Upper lobe of left lung (tissue), 6 donors: ENCODE data around the gene DNAJC10. TPM values are rescaled to one million over a fixed set of nuclear protein-coding genes. Genes with fewer than 3 reads are reported as not detected.

ENCODE experiments used
- ATAC-seq, 2 donors: fragments of 200-7000 bp; cut with Tn5 transposase; one replicate each; pipeline ENCODE4 v1.9.1; 2022; ENCODE audit warnings: mild to moderate bottlenecking in 2 of 2, moderate library complexity in 2 of 2; ENCODE audit not compliant: low FRiP score in 2 of 2
- DNase-seq, 2 donors: peaks; one replicate each; pipeline ENCODE4 v3.0.0-alpha.2; 2019 to 2020
- H3K27ac ChIP-seq, 4 donors: fragments of 200-600 bp; sonication (generic); one replicate each; pipeline ENCODE4 v1.5.1; 2016 to 2019
- H3K27me3 ChIP-seq, 4 donors: fragments of 200-600 bp; sonication (generic); one replicate each; pipeline ENCODE4 v1.5.1; 2017 to 2019
- H3K36me3 ChIP-seq, 4 donors: fragments of 200-600 bp; sonication (generic); one replicate each; pipeline ENCODE4 v1.5.1; 2016 to 2019
- H3K4me1 ChIP-seq, 4 donors: fragments of 200-600 bp; sonication (generic); one replicate each; pipeline ENCODE4 v1.5.1; 2018 to 2019
- H3K4me3 ChIP-seq, 4 donors: fragments of 200-600 bp; sonication (generic); one replicate each; pipeline ENCODE4 v1.5.1; 2017 to 2019; ENCODE audit warnings: mild to moderate bottlenecking in 2 of 4, moderate library complexity in 1 of 4
- H3K9me3 ChIP-seq, 4 donors: fragments of 200-600 bp; sonication (generic); one replicate each; pipeline ENCODE4 v1.5.1; 2018 to 2019
- EP300 ChIP-seq, 4 donors: sonication (generic); formaldehyde crosslinking; IDR thresholded peaks; one replicate each; pipeline ENCODE4 v1.5.1; 2017; ENCODE audit warnings: antibody characterized with exemption in 4 of 4, control low read depth in 2 of 4
- POLR2A ChIP-seq, 4 donors: fragments of 450-650 bp; IDR thresholded peaks; one replicate each; pipeline ENCODE4 v1.5.1; 2016 to 2017; ENCODE audit warnings: antibody characterized with exemption in 4 of 4, mild to moderate bottlenecking in 2 of 4
- POLR2AphosphoS5 ChIP-seq, 2 donors: sonication (generic); formaldehyde crosslinking; IDR thresholded peaks; one replicate each; pipeline ENCODE4 v1.5.1; 2017; ENCODE audit warnings: antibody characterized with exemption in 2 of 2
- WGBS, 2 donors: methylation state at CpG; one replicate each; pipeline ENCODE4 v1.1.5; 2017 to 2018; 5-methylcytosine and 5-hydroxymethylcytosine counted together
- total RNA-seq, 6 donors: library from RNA; depleted of rRNA in 4 of 6; stranded (reverse); fragments of >200 nt in 4 of 6; gene quantifications; one replicate each; pipeline versions ENCODE4 v1.1.0 to v1.2.1, GENCODE V29; 2016 to 2021
- TF ChIP-seq, protein P1 (sequence below), 6 experiments: fragments of 450-650 bp in 4 of 6; fragments of 200-600 bp in 2 of 6; sonication (generic) in 2 of 6; IDR thresholded peaks; one replicate each; pipeline ENCODE4 v1.5.1; 2016 to 2019; ENCODE audit warnings: antibody characterized with exemption in 6 of 6
- donor health status: DM: no; HTN: no; CAD: no; lungs with moderate emphysema.
- donor health status: DM: no; HTN: yes; CAD: no; lungs with severe emphysema.

Gene DNAJC10
- total RNA-seq, 6 donors from 2014 or later: 13.7 to 94.6 (median 57.9) TPM

GRCh38 chr2:182826064-182826463, 110.0 kb downstream of the DNAJC10 start:
- Histone ChIP-seq H3K4me1 (no peaks in the 10 kb centered on the region), H3K4me3 (no peak overlapping the region), H3K27ac (no peak overlapping the region), H3K9me3 (no peaks in the 10 kb centered on the region), H3K36me3 (no peaks in the 10 kb centered on the region), H3K27me3 (no peaks in the 10 kb centered on the region)
- DNase-seq (no peak), ATAC-seq (no peak)
- TF ChIP-seq, protein P1, sequence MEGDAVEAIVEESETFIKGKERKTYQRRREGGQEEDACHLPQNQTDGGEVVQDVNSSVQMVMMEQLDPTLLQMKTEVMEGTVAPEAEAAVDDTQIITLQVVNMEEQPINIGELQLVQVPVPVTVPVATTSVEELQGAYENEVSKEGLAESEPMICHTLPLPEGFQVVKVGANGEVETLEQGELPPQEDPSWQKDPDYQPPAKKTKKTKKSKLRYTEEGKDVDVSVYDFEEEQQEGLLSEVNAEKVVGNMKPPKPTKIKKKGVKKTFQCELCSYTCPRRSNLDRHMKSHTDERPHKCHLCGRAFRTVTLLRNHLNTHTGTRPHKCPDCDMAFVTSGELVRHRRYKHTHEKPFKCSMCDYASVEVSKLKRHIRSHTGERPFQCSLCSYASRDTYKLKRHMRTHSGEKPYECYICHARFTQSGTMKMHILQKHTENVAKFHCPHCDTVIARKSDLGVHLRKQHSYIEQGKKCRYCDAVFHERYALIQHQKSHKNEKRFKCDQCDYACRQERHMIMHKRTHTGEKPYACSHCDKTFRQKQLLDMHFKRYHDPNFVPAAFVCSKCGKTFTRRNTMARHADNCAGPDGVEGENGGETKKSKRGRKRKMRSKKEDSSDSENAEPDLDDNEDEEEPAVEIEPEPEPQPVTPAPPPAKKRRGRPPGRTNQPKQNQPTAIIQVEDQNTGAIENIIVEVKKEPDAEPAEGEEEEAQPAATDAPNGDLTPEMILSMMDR (IDR thresholded peaks at IDR 0.05): no peak
- TF ChIP-seq POLR2A (IDR thresholded peaks at IDR 0.05) (no peak), EP300 (IDR thresholded peaks at IDR 0.05) (no peak), POLR2AphosphoS5 (IDR thresholded peaks at IDR 0.05) (no peak)
- 57 to 63% methylated on average over 1 of the region's 1 CpG for WGBS, 2 donors

- no peak for DNase-seq
- no peaks in the 10 kb centered on the region for H3K36me3 ChIP-seq
- ATAC-seq: no peak
- TF ChIP-seq, protein P1 (IDR thresholded peaks at IDR 0.05): no peak
- no peak for TF ChIP-seq POLR2A (IDR thresholded peaks at IDR 0.05)
- TF ChIP-seq EP300 (IDR thresholded peaks at IDR 0.05): no peak
- no peak for TF ChIP-seq POLR2AphosphoS5 (IDR thresholded peaks at IDR 0.05)
- no peaks in the 10 kb centered on the region for H3K27me3 ChIP-seq
- H3K4me3 ChIP-seq: no peak overlapping the region
- WGBS, 2 donors: 94 to 95% methylated on average over 3 of the region's 3 CpGs
- no peaks in the 10 kb centered on the region for H3K9me3 ChIP-seq
- H3K27ac ChIP-seq: no peak overlapping the region
- no peaks in the 10 kb centered on the region for H3K4me1 ChIP-seq
Observed at GRCh38 chr2:182826496-182826895, 110.4 kb downstream of the DNAJC10 start.

DNA sequence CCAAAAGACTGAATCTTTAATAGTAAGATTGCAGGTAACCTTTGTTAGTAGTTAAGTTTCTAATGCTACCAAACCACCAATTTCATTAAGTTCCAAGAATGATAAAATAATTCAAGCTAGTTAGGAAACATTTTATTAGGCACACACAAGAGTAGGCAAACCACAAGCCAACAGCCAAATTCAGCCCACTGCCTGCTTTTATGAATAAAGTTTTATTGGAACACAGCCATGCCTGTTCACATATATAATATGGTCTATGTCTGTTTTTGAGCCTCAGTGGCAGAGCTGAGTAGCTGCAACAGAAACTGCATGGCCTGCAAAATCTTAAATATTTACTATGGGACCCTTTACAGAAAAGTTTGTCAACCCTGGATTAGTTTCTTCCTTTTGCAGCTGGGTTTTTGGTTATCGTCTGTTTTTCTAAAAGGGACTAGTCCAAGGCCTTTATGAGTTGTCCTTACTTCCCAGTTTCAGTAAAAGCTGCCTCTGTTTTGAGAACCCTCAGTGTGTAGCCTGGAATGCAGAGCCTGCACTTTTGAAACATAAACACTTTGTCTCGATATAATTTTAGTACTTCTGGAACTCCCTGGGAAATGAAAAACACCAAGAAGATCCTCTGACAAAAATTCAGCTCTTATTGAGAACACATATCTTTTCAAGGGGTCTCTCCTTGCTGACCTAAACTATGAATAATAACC, 111.3 kb downstream of the DNAJC10 start:
- 55 to 56% methylated on average over 2 of the region's 2 CpGs for WGBS, 2 donors
- TF ChIP-seq POLR2AphosphoS5 (IDR thresholded peaks at IDR 0.05) (no peak), EP300 (IDR thresholded peaks at IDR 0.05) (no peak), POLR2A (IDR thresholded peaks at IDR 0.05) (no peak)
- TF ChIP-seq, protein P1 (IDR thresholded peaks at IDR 0.05): no peak

DNA sequence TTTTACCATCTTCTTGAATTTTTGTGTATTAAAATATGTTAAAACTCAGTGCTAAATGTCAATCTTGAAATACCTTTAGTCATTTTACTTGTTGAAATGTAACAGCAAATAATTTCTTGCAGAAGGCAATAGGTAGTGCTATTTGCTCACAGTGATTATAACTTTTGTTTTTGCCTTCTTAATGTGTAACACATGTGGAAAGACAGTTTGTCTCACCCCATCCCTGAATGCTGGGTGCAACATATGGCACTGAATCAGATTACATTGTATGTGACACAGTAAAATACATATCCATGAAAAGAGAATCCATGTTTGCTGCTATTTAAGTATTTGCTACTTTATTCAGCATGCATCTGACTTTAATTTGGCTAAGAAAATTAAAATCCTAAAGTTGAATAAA, 115.0 kb downstream of the DNAJC10 start:
- no peaks in the 10 kb centered on the region for H3K27me3 ChIP-seq
- ATAC-seq (no peak), DNase-seq (no peak)
- no peak overlapping the region for H3K4me3 ChIP-seq
- H3K36me3 ChIP-seq: no peaks in the 10 kb centered on the region
- H3K27ac ChIP-seq: no peak overlapping the region
- TF ChIP-seq EP300 (IDR thresholded peaks at IDR 0.05) (no peak), POLR2A (IDR thresholded peaks at IDR 0.05) (no peak), POLR2AphosphoS5 (IDR thresholded peaks at IDR 0.05) (no peak)
- TF ChIP-seq, protein P1 (IDR thresholded peaks at IDR 0.05): no peak
- no peaks in the 10 kb centered on the region for H3K9me3 ChIP-seq
- no peaks in the 10 kb centered on the region for H3K4me1 ChIP-seq

More for the DNA sequence above, 111.3 kb downstream of the DNAJC10 start:
- no peaks in the 10 kb centered on the region for H3K27me3 ChIP-seq
- no peak overlapping the region for H3K27ac ChIP-seq
- no peaks in the 10 kb centered on the region for H3K36me3 ChIP-seq
- ATAC-seq: no peak
- H3K4me1 ChIP-seq: no peaks in the 10 kb centered on the region
- H3K9me3 ChIP-seq: no peaks in the 10 kb centered on the region
- DNase-seq: no peak
- H3K4me3 ChIP-seq: no peak overlapping the region

- H3K9me3 ChIP-seq: no peaks in the 10 kb centered on the region
- DNase-seq (no peak), ATAC-seq (no peak)
- no peak overlapping the region for H3K27ac ChIP-seq
- H3K4me3 ChIP-seq: no peak overlapping the region
- WGBS, 2 donors: 65 to 72% methylated on average over 3 of the region's 3 CpGs
- H3K36me3 ChIP-seq: no peaks in the 10 kb centered on the region
- no peaks in the 10 kb centered on the region for H3K4me1 ChIP-seq
- H3K27me3 ChIP-seq: no peaks in the 10 kb centered on the region
- TF ChIP-seq POLR2AphosphoS5 (IDR thresholded peaks at IDR 0.05) (no peak), EP300 (IDR thresholded peaks at IDR 0.05) (no peak), POLR2A (IDR thresholded peaks at IDR 0.05) (no peak)
- TF ChIP-seq, protein P1 (IDR thresholded peaks at IDR 0.05): no peak
Observed at GRCh38 chr2:182831921-182832320, 115.9 kb downstream of the DNAJC10 start.
